ACHN (cell line): ENCODE data around the gene ZBTB37.
"Not testable (repeated sequence)": the region's sequence is repeated elsewhere in the genome, so short reads cannot be mapped to it uniquely, and the experiment has no call there.

Source experiments
- DNase-seq: peaks from one replicate; pipeline ENCODE4 v3.0.0-alpha.2; 2015
- in situ Hi-C: cut with HindIII; loops from 2 replicates; pipeline ENCODE4 v1.10.0; 2017; ENCODE audit warnings: low sequenced_read_pairs, low pct_ligation_motif_present, low pct_unique_long_range_greater_than_20kb

The ZBTB37 gene

GRCh38 chr1:173868266-173869020, at the start of gene ZBTB37:
Gene ZBTB37, plus strand, starts transcription at chr1:173868380. Its CDS starts 1,846 bp downstream, at chr1:173870226.
- in situ Hi-C loops: no loop called here
- DNase-seq: peak; percentile 89

- in situ Hi-C loops: no loop called here
- no peak for DNase-seq
Observed at GRCh38 chr1:173818459-173818858, 49.7 kb upstream of the ZBTB37 start.

GRCh38 chr1:173821680-173822079, 46.5 kb upstream of the ZBTB37 start:
- in situ Hi-C loops: no loop called here
- no peak for DNase-seq

GRCh38 chr1:173823781-173824314, 44.3 kb upstream of the ZBTB37 start:
- no peak for DNase-seq
- in situ Hi-C loops: no loop called here

DNA sequence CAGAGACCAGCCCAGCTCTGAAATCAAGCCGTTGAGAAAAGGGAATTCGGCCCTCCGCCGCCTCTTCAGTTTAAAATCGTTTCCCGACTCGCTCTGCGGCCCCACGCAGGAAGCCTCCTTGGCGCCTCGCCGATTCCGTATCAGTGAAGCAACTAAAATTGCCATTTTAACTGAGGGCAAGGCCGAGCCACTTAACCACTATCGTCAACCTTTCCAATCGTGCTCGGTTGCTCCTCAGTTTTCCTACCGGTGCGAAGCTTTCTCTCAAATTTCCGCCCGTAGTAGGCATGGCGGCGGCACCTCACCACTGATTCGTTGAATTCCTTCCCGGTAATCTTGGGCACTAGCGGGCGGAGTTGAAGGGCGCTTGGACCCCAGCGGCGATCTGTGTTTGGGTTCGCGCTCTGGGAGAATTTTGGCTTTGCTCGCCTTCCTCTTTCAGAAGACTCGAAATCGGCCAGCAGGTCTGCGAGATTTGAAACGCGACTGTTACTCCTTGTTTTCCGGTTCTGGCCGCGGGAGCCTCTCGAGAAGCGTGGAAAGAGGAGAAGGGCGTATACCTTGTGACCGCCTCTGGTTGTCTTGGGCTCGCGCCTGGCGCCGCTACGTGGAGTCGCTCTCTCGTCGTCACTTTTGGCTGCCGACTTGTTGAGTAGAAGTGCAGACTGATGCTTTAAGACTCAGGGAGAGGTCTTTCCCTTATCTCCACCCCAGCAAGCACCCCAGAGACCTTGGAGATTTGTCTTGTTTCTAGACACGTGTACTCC, 43.7 kb upstream of the ZBTB37 start, which contains the start of the genes CENPL and DARS2:
Gene CENPL, minus strand, starts transcription at position 569 of the 767 bp plus-strand sequence. CDS start 13,584 bp downstream, outside the sequence.
Gene DARS2, plus strand, starts transcription at position 359 of the 767 bp plus-strand sequence. CDS start 557 bp downstream, outside the sequence.
- peak; percentile 99 for DNase-seq
- in situ Hi-C loops: no loop called here

- in situ Hi-C loops: no loop called here
- no peak for DNase-seq
Observed at GRCh38 chr1:173827611-173828010, 40.6 kb upstream of the ZBTB37 start.

GRCh38 chr1:173832748-173833147, 35.4 kb upstream of the ZBTB37 start:
- in situ Hi-C loops: no loop called here
- DNase-seq: no peak

GRCh38 chr1:173852105-173852504, 16.1 kb upstream of the ZBTB37 start:
- in situ Hi-C loops: no loop called here
- DNase-seq: no peak

DNA sequence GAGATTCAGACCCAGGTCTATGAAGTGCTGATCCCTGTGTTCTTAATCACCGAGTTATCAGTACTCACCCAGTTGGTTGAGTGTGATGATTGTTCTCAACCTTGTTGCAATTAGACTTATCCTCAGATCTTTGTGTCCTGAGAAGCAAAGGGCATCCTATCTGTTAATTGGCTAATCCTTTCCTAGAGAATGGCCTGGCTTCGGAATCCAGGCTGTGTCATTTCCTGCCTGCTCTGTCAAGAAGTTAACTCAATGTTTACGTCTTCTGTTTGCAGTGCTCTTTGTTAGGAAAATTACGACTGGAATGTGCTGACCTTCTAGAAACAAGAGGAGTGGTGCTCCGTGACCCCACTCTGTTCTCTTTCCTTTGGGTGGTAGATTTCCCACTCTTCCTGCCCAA, 15.1 kb upstream of the ZBTB37 start:
- DNase-seq: no peak
- in situ Hi-C loops: no loop called here

DNA sequence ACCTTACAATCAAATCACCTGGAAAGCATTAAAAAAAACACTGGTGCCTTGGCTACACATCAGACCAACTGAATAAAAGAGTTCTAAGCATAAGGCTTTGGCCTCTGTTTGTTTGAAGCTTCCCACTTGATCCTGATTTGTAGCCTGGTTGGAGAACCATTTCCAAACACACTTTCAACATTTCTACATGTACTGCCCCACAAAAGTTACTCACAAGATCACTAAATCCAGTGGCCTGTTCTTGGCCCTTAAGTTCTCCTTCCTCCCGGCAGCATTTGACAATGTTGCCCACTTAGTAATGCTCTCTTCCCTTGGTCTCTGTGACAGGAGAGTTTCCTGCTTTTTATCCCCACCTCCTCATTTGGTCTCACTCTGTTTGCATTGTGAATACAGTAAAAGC, 12.2 kb upstream of the ZBTB37 start:
- in situ Hi-C loops: no loop called here
- DNase-seq: no peak

DNA sequence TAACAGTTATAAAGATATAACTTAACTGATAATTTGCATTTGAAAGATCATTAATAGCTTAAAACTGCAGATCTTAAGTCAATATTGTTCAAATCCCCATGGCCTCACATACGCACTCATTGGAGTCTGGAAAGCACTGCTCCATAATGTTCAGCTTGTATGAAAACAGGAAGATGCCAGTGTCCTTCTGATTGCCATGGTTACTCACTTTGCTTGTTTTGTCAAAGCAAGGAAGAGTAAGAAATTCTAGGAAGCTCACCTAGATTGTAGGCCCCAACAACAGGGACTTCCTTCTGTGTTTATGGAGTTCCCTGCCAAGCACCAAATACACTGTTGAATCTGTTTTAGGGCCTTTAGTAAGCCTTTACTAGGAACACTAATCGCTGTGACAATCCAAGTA, 11.3 kb upstream of the ZBTB37 start:
- no peak for DNase-seq
- in situ Hi-C loops: no loop called here

- DNase-seq: no peak
- in situ Hi-C loops: no loop called here
Observed at GRCh38 chr1:173857363-173857917, 10.7 kb upstream of the ZBTB37 start.

- in situ Hi-C loops, DNase-seq: not testable (repeated sequence)
Observed at GRCh38 chr1:173859547-173859946, 8.6 kb upstream of the ZBTB37 start.

DNA sequence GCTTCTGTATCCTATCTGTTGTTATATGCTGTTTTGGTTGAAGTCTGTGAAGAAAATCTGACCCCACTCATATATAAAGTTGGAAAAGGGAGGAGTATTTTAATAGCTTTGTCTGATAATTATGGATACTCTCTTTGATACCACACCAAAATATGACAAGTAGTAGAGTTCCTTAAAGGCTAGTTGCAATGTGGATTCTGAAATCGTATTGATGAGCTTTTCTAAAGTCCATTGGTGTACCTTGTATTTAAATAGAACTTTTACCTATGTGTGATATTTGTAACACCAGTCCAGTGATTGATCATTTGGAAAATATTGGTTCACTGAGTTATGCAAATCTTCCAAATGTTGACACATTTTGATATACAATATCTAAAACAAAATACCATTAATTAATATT, 8.1 kb upstream of the ZBTB37 start:
- in situ Hi-C loops: no loop called here

DNA sequence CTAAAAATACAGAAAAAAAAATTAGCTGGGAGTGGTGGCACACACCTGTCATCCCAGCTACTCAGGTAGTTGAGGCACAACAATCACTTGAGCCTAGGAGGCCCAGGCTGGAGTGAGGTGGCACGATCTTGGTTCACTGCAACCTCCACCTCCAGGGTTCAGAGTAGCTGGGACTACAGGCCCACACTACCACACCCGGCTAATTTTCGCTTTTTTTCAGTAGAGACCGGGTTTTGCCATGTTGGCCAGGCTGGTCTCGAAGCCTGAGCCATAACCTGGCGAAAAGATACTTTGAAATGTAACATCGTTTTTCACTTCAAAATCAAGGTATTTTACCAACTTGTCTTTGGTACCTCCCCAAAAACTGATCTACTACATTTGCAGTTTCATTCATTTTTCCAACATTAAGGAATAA, 6.4 kb upstream of the ZBTB37 start:
- no peak for DNase-seq
- in situ Hi-C loops: no loop called here

More for the DNA sequence above, 8.1 kb upstream of the ZBTB37 start:
- DNase-seq: no peak

- in situ Hi-C loops, DNase-seq: not testable (repeated sequence)
Observed at GRCh38 chr1:173862146-173862768, 5.9 kb upstream of the ZBTB37 start.

DNA sequence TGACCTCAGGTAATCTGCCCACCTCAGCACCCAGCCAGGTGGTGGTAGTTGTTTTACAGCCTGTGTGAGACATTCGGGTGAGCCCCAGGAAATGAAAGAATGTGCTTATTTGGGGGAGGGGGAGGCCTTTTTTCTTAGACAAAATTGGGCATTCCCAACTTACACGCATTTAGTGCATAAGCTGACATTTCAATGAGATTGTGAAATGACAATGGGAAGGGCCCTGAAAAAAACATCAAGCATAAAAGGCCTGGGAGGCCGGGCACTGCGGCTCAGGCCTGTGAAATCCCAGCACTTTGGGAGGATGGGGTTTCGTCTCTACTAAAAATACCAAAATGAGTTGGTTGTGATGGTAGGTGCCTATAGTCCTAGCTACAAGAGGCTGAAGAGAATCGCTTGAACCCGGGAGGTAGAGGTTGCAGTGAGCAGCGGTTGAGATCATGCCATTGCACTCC, 5.4 kb upstream of the ZBTB37 start:
- in situ Hi-C loops: no loop called here
- DNase-seq: no peak
